Measurements from ENCODE around the gene RASL11B. TPM values are rescaled to one million over a fixed set of nuclear protein-coding genes. Genes with fewer than 3 reads are reported as not detected.

Gene RASL11B
- total RNA-seq, 4 donors from 2014 or later = 0.62 to 8.8 (median 2.6) TPM

DNA sequence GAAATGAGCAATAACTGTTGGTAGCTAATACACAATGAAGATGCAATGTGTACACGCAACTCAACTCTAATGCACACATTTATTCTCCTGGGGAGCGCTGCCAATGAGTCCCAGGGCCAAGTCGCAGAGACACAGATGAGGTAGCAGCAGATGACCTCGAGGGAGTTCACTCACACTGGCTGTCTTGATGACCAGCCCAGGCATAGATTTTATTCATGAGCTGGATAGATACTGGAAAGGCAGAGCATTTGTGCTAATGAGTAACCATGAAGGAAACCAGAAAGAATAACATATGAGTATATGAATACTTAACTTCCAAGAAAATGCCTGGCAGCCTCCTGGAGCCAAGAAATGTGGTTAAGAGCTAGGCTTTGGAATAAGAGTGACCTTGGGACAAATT is 42.3 kb downstream of the RASL11B start:
- Histone ChIP-seq H3K4me1 (no peaks in the 10 kb centered on the region), H3K27ac (no peak overlapping the region), H3K4me3 (no peak overlapping the region), H3K9me3 (peaks cover 0 to 8% (median 0%) of the 10 kb centered on the region in 3 donors), H3K36me3 (peaks cover 0 to 21% of the 10 kb centered on the region in 2 donors), H3K27me3 (no peaks in the 10 kb centered on the region)
- 87 to 93% methylated on average over 3 to 4 of the region's 4 CpGs for WGBS, 2 donors (ENCODE audit: low coverage in 1 of 2)
- TF ChIP-seq POLR2AphosphoS5 (IDR thresholded peaks at IDR 0.05) (no peak), EP300 (IDR thresholded peaks at IDR 0.05) (no peak), POLR2A (IDR thresholded peaks at IDR 0.05) (no peak)
- TF ChIP-seq, protein P1, sequence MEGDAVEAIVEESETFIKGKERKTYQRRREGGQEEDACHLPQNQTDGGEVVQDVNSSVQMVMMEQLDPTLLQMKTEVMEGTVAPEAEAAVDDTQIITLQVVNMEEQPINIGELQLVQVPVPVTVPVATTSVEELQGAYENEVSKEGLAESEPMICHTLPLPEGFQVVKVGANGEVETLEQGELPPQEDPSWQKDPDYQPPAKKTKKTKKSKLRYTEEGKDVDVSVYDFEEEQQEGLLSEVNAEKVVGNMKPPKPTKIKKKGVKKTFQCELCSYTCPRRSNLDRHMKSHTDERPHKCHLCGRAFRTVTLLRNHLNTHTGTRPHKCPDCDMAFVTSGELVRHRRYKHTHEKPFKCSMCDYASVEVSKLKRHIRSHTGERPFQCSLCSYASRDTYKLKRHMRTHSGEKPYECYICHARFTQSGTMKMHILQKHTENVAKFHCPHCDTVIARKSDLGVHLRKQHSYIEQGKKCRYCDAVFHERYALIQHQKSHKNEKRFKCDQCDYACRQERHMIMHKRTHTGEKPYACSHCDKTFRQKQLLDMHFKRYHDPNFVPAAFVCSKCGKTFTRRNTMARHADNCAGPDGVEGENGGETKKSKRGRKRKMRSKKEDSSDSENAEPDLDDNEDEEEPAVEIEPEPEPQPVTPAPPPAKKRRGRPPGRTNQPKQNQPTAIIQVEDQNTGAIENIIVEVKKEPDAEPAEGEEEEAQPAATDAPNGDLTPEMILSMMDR (IDR thresholded peaks at IDR 0.05) = no peak
- ATAC-seq = no peak

DNA sequence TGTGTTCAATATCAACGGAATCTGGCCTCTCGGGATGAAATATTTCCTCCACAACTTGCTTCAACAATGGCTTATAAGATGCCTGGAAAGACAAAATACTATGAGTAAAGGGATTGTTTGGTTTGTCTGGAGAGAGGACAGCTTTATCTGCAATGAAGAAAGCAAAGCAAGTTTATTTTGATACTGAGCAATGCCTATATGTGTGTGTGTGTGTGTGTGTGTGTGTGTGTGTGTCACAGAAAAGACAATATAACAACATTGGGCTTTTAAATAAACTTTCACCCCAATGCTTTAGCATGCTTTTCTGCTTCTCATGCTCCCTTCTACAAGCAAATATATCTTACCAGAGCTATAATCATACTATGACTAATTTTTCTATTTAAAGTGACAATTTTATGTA is 45.4 kb downstream of the RASL11B start:
- WGBS, 2 donors (ENCODE audit: low coverage in 1 of 2) = 60 to 80% methylated on average over 1 to 2 of the region's 2 CpGs
- H3K36me3 ChIP-seq = peaks cover 0 to 9% of the 10 kb centered on the region in 2 donors
- H3K9me3 ChIP-seq = no peaks in the 10 kb centered on the region
- no peak for ATAC-seq
- H3K4me1 ChIP-seq = no peaks in the 10 kb centered on the region
- no peak for TF ChIP-seq EP300 (IDR thresholded peaks at IDR 0.05)
- no peak for TF ChIP-seq POLR2A (IDR thresholded peaks at IDR 0.05)
- TF ChIP-seq POLR2AphosphoS5 (IDR thresholded peaks at IDR 0.05) = no peak
- TF ChIP-seq, protein P1 (IDR thresholded peaks at IDR 0.05) = no peak
- H3K27ac ChIP-seq = no peak overlapping the region
- H3K27me3 ChIP-seq = no peaks in the 10 kb centered on the region
- no peak overlapping the region for H3K4me3 ChIP-seq

GRCh38 chr4:52910115-52910514 is 48.0 kb downstream of the RASL11B start:
- Histone ChIP-seq H3K36me3 (peaks cover 0 to 9% of the 10 kb centered on the region in 2 donors), H3K9me3 (no peaks in the 10 kb centered on the region), H3K4me3 (no peak overlapping the region), H3K27me3 (no peaks in the 10 kb centered on the region), H3K4me1 (no peaks in the 10 kb centered on the region), H3K27ac (no peak overlapping the region)
- TF ChIP-seq EP300 (IDR thresholded peaks at IDR 0.05) (no peak), POLR2AphosphoS5 (IDR thresholded peaks at IDR 0.05) (no peak), POLR2A (IDR thresholded peaks at IDR 0.05) (no peak)
- TF ChIP-seq, protein P1 (IDR thresholded peaks at IDR 0.05) = no peak
- no peak for ATAC-seq

DNA sequence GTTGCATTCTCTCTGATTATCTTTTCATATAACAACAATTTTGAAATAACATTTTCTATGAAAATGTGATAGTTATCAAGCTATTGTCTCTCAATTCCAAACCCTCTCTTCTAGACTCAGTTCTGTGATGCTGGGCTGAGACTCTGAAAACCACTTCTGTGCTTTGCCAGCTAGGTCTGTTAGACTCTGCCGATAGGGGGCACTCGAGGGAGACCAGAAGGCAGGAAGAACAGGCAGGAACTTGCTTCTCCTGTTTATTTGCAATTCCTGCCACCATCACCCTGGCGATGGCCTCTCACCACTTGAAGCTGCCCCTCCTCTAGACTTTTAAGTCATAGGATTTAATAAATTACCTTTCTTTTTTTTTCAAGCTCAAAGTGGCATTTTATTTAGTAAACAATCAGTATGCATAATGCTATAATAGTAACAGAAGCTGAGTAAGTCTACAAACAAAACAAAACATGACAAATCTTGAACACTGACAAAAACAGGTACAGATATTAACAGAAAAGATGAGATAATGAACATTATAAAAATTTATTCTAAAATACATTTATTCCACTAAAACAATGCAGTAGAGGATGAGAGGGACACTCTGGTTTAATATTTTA is 49.7 kb downstream of the RASL11B start:
- no peaks in the 10 kb centered on the region for H3K27me3 ChIP-seq
- WGBS, 2 donors (ENCODE audit: low coverage in 1 of 2) = 10 to 20% methylated on average over 3 of the region's 3 CpGs
- H3K4me1 ChIP-seq = no peaks in the 10 kb centered on the region
- H3K9me3 ChIP-seq = no peaks in the 10 kb centered on the region
- H3K27ac ChIP-seq = no peak overlapping the region
- H3K4me3 ChIP-seq = no peak overlapping the region
- no peak for ATAC-seq
- TF ChIP-seq, protein P1 (IDR thresholded peaks at IDR 0.05) = peak; percentile 32 to 67 (median 46)
- no peak for TF ChIP-seq POLR2A (IDR thresholded peaks at IDR 0.05)
- H3K36me3 ChIP-seq = no peaks in the 10 kb centered on the region

DNA sequence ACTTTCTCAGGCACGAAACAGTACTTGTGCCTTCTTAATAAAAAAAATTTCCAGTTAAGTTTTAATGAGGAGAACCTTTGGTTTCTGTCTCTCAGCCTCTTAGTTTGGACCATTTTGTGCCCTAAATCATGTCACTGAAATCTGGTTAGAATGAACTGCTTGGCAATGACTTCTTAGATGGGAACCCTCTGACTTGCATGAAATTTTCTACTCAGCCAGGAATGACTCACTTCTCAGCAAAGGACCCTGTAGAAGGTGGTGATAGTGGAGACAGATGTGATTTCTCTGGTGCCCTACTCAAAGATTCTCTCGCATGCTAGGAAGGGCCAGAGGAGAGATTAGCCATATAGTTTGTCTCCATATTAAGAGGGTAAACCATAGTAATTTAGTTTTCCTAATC is 50.5 kb downstream of the RASL11B start:
- WGBS, 2 donors (ENCODE audit: low coverage in 1 of 2) = 78 to 88% methylated on average over 2 of the region's 2 CpGs
- Histone ChIP-seq H3K27ac (no peak overlapping the region), H3K4me1 (no peaks in the 10 kb centered on the region), H3K27me3 (no peaks in the 10 kb centered on the region), H3K9me3 (no peaks in the 10 kb centered on the region), H3K36me3 (no peaks in the 10 kb centered on the region), H3K4me3 (no peak overlapping the region)
- ATAC-seq = no peak
- TF ChIP-seq POLR2A (IDR thresholded peaks at IDR 0.05) = no peak
- no peak for TF ChIP-seq EP300 (IDR thresholded peaks at IDR 0.05)
- TF ChIP-seq, protein P1 (IDR thresholded peaks at IDR 0.05) = no peak
- no peak for TF ChIP-seq POLR2AphosphoS5 (IDR thresholded peaks at IDR 0.05)

All from gastroesophageal sphincter (tissue), 4 donors.